ENCODE results near the gene BDH1. TPM values are rescaled to one million over a fixed set of nuclear protein-coding genes. Genes with fewer than 3 reads are reported as not detected.

BDH1 gene
- total RNA-seq, 1 experiment from 2014 or later = 38.6 TPM

GRCh38 chr3:197475997-197476525 is 79.7 kb downstream of the BDH1 start:
- CTCF ChIA-PET = interaction anchor here (1.3 kb wide), 1 partner anchor 34 kb away, joined by 4 read pairs; no protein-coding TSS in a partner anchor
- POLR2A ChIA-PET = interaction anchor here (0.6 kb wide), 1 partner anchor 57 kb away, joined by 3 read pairs; no protein-coding TSS in a partner anchor
- TF ChIP-seq CTCF (IDR thresholded peaks at IDR 0.05; ENCODE audit: unreplicated experiment) = no peak
- no peaks in the 10 kb centered on the region for H3K36me3 Mint-ChIP-seq (ENCODE audit: insufficient read depth, unreplicated experiment)
- no peak overlapping the region for H3K4me3 Mint-ChIP-seq (ENCODE audit: unreplicated experiment)
- DNase-seq (ENCODE audit: unreplicated experiment) = peak; percentile 36
- H3K9me3 Mint-ChIP-seq (ENCODE audit: unreplicated experiment) = no peaks in the 10 kb centered on the region
- H3K27ac Mint-ChIP-seq (ENCODE audit: low read depth, unreplicated experiment) = no peak overlapping the region
- intact Hi-C loops (cut with micrococcal nuclease) = no loop called here
- no TSS peak for BruUV-seq (replicated peaks)
- peaks cover 25% of the 10 kb centered on the region for H3K4me1 Mint-ChIP-seq (ENCODE audit: insufficient read depth, unreplicated experiment)
- H3K27me3 Mint-ChIP-seq (ENCODE audit: insufficient read depth, unreplicated experiment) = no peaks in the 10 kb centered on the region

GRCh38 chr3:197475514-197475913 is 80.3 kb downstream of the BDH1 start:
- CTCF ChIA-PET = interaction anchor here (1.3 kb wide), 1 partner anchor 35 kb away, joined by 4 read pairs; no protein-coding TSS in a partner anchor
- no TSS peak for BruUV-seq (replicated peaks)

GRCh38 chr3:197472151-197472550 is 83.6 kb downstream of the BDH1 start:
- no peak for TF ChIP-seq CTCF (IDR thresholded peaks at IDR 0.05; ENCODE audit: unreplicated experiment)
- Mint-ChIP-seq H3K9me3 (ENCODE audit: unreplicated experiment) (no peaks in the 10 kb centered on the region), H3K27me3 (ENCODE audit: insufficient read depth, unreplicated experiment) (no peaks in the 10 kb centered on the region), H3K27ac (ENCODE audit: low read depth, unreplicated experiment) (no peak overlapping the region), H3K4me1 (ENCODE audit: insufficient read depth, unreplicated experiment) (peaks cover 12% of the 10 kb centered on the region), H3K36me3 (ENCODE audit: insufficient read depth, unreplicated experiment) (no peaks in the 10 kb centered on the region), H3K4me3 (ENCODE audit: unreplicated experiment) (no peak overlapping the region)
- intact Hi-C loops (cut with micrococcal nuclease) = no loop called here
- BruUV-seq (replicated peaks) = no TSS peak
- CTCF ChIA-PET = interaction anchor here (0.6 to 1.4 kb wide), 4 partner anchors 11 to 475 kb away, joined by 3 to 7 read pairs (median 4); no protein-coding TSS in a partner anchor
- POLR2A ChIA-PET = no interaction called here
- DNase-seq (ENCODE audit: unreplicated experiment) = no peak

More at GRCh38 chr3:197475514-197475913, 80.3 kb downstream of the BDH1 start:
- H3K27ac Mint-ChIP-seq (ENCODE audit: low read depth, unreplicated experiment) = no peak overlapping the region
- no peak overlapping the region for H3K4me3 Mint-ChIP-seq (ENCODE audit: unreplicated experiment)
- H3K36me3 Mint-ChIP-seq (ENCODE audit: insufficient read depth, unreplicated experiment) = no peaks in the 10 kb centered on the region
- POLR2A ChIA-PET = no interaction called here
- no peaks in the 10 kb centered on the region for H3K9me3 Mint-ChIP-seq (ENCODE audit: unreplicated experiment)
- intact Hi-C loops (cut with micrococcal nuclease) = no loop called here
- no peak for DNase-seq (ENCODE audit: unreplicated experiment)
- H3K27me3 Mint-ChIP-seq (ENCODE audit: insufficient read depth, unreplicated experiment) = no peaks in the 10 kb centered on the region
- TF ChIP-seq CTCF (IDR thresholded peaks at IDR 0.05; ENCODE audit: unreplicated experiment) = no peak
- peaks cover 25% of the 10 kb centered on the region for H3K4me1 Mint-ChIP-seq (ENCODE audit: insufficient read depth, unreplicated experiment)

GRCh38 chr3:197471221-197472010 is 84.4 kb downstream of the BDH1 start:
- no peaks in the 10 kb centered on the region for H3K36me3 Mint-ChIP-seq (ENCODE audit: insufficient read depth, unreplicated experiment)
- no peak overlapping the region for H3K4me3 Mint-ChIP-seq (ENCODE audit: unreplicated experiment)
- no peaks in the 10 kb centered on the region for H3K9me3 Mint-ChIP-seq (ENCODE audit: unreplicated experiment)
- CTCF ChIA-PET = interaction anchor here (0.7 to 1.4 kb wide), 4 partner anchors 12 to 215 kb away, joined by 3 to 7 read pairs (median 4); no protein-coding TSS in a partner anchor
- no TSS peak for BruUV-seq (replicated peaks)
- intact Hi-C loops (cut with micrococcal nuclease) = no loop called here
- H3K4me1 Mint-ChIP-seq (ENCODE audit: insufficient read depth, unreplicated experiment) = peaks cover 16% of the 10 kb centered on the region
- no peak overlapping the region for H3K27ac Mint-ChIP-seq (ENCODE audit: low read depth, unreplicated experiment)
- POLR2A ChIA-PET = interaction anchor here (0.7 kb wide), 1 partner anchor 49 kb away, joined by 3 read pairs; no protein-coding TSS in a partner anchor
- DNase-seq (ENCODE audit: unreplicated experiment) = no peak
- TF ChIP-seq CTCF (IDR thresholded peaks at IDR 0.05; ENCODE audit: unreplicated experiment) = no peak
- no peaks in the 10 kb centered on the region for H3K27me3 Mint-ChIP-seq (ENCODE audit: insufficient read depth, unreplicated experiment)
